DMS 273 (cell line): Measurements from ENCODE around the gene RCHY1.
"Not testable (repeated sequence)": the region's sequence is repeated elsewhere in the genome, so short reads cannot be mapped to it uniquely, and the experiment has no call there.

Source experiments
- DNase-seq: peaks from one replicate; lab custom pipeline; 2025; ENCODE audit not compliant: unreplicated experiment; lab: John Stamatoyannopoulos, UW

RCHY1 gene

DNA sequence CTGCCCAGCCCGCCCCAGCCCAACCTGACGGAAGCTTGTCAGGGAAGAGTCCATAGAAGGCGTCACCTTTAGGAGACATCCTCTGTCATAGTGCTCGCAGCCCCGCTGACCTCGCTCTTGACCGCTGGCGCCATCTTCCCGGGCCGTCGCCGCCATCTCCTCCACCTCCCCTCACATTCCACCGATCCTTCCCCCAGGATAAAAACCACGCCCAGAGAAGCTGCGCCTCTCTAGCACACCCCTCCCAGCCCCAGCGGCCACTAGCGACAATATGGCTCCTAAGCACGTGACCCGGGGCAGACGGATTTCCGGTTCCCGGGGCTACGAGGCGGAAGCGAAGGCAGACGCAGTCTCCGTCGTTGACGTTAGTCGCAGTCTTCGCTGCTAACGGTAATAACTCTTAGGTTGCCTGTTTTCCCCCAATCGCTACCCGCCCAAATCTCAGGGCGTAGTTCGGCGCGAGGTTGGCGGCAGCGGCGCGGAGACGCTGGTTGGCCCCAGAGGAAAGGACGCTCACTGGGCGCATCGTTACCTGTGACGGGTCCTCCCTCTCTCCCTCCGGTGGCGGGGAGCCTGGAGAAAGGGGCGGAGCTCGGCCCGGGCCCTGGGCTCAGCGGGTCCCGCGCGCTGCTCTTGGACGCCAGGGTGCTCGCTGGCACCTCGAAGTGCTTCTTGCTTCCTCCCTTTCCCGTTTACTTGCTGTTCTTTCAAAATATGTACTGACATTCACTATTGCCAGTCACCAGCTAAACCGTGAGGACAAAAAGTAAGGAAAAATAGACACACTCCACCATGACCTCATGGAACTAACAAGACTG, at the start of gene RCHY1, which contains the start of gene THAP6:
Gene RCHY1 (minus strand): TSS at position 273 of the 818 bp plus-strand sequence. CDS start 117 bp downstream, at position 156.
Gene THAP6 (plus strand): TSS at position 343 of the 818 bp plus-strand sequence. CDS start 980 bp downstream, outside the sequence.
- DNase-seq = peak; percentile 98

DNA sequence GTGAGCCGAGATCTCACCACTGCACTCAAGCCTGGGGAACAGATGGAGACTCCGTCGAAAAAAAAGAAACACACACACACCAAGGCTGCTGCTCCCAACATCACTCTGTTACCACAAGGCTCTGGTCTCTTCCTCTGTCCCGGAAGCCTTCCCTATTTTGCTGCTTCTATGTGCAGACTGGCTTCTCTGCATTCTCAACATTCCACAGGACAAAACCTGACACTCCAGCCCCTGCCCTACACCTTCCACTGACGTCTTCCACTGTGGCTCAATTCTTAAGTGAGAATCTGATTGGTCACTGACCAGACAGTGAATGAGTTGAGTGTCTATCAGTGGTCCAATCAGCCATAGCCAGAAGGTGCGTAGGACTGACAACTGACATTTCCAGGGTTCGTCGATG, 47.6 kb upstream of the RCHY1 start:
- no peak for DNase-seq

DNA sequence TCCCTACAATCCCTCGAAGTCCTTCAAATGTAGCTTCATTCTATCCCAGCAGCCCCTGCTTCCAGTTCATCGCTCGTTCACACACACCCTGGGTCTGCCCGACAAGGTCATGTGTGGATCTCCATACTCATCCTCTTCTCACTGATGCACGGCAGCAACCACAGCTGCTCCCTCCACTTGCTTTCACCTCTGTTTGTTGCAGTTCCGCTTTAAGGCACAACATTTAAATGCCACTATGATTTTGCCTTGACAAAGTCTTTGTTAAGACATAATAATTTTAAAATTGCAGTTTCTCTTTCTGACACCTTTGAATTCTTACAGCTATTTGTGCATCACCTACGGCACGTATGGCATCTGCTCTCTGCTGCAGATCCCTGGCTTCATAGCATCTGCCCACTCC, 43.5 kb upstream of the RCHY1 start:
- DNase-seq = no peak

DNA sequence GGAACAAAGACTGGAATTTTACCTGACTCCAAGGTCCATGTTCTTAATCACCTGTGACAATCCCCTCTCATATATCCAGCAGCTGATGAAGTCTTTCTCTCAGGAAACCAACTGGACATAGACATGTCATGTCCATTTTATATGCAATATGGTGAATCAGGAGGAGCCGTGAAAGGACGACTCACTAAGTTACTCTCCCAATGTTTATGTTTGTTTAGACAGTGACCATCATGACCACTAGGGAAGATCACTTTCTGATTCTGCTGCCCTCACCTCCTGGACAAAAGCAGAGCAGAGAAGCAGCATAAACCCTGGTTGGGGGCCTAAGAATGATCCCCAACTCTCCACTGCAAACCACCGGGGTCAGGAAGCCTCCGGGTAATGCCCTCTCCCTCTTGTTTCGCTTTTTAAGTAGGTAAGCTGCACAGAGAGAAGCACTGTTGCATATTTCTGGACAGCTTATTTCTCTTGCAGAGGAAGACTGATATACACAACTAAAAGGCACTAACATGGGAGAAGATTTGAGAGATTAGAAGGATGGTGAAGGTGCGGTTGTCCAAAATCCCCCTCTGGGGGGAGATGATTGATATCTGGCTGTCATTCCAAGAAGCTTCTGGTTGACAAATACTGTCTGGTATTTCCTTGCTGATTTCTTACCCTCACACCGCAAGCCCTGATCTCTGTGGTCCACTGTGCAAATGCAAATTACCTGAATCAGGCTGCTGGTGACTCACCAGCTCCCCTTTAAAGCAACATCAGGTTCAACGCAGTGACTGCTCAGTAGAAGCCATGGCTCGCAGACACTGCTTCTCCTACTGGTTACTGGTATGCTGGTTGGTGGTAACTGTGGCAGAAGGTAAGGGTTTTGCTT, 41.3 kb upstream of the RCHY1 start, which contains the start of gene ODAPH:
Gene ODAPH (plus strand): TSS at position 773 of the 871 bp plus-strand sequence. CDS start 17 bp downstream, at position 790.
- DNase-seq = no peak

DNA sequence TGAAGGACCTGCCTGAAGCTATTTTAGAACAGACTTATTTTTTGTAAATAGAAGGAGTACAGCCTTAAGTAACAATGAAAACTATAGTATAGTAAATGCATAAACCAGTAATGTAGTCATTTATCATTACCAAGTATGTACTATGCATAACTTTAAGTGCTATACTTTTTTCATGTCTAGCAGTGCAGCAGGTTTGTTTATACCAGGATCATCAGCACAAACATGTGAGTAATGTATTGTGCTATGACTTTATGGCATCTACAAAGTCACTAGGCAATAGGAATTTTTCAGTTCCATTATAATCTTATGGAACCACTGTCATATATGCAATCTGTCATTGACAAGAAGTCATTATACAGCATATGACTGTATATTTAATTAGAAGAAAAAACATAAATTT, 38.2 kb upstream of the RCHY1 start:
- no peak for DNase-seq

DNA sequence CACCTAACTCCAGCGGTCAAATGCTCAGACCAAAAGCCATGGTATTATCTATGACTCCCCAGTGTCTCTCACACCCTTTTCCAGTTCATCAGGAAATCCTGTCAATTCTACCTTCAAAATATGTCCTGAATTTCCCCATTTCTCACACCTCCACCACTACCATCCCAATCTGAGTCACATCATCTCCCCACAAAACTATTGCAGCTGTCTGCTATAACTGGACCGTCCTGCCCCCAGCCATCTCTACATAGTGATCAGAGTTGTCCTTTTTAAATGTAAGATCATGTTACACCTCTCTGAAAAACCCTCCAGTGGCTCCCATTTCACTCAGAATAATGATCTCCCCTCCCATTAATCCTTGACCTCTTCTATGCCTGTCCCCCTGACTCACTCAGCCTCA, 34.8 kb upstream of the RCHY1 start:
- DNase-seq = no peak

DNA sequence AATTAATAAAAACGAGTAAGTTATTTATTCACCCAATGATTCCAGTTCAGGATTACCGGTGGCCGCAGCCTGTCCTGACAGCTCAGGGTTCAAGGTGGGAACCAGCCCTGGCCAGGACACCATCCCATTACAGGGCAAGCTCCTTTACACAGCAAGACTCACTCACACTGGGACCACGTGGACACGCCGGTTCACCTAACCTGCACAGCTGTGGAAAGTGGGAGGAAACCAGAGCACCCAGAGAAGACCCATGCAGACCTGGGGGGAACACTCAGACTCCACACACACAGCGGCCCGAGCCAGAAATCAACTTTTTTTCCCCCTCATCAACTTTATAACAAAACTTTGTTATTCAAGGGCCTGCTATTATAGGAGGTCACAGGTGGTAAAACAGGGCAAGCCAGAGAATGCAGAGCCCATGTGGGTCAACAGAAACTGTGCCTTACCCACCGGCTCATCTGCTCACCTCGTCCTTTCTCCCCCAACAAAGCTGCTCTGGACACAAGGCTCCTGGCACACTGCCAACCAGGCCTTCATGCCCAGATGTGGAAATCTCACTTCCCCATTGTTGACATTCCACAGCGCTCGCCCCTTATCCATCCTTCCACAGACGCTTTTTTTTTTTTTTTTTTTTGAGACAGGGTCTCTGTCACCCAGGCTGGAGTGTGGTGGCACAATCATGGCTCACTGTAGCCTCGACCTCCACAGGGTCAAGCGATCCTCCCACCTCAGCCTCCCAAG, 33.6 kb upstream of the RCHY1 start:
- peak; percentile 25 for DNase-seq

DNA sequence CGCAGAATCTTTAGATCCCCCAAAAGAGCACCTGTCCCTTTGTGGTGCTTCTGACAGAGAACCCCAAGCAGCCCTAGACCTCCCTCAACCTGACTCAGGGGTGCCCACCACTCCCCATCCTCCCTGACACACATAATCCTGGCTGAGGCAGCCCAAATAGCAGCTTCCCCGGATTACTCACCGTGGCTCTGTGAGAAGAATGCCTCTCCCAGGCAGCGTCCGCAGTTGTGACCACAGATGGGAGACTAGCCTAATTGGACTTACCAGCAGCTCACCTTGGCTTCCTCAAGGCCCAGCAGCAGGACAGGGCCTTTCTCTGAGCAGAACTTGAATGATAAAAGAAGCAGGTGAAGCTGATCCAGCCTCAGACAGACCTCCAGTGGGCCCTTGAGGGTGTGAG, 31.3 kb upstream of the RCHY1 start:
- DNase-seq = no peak

DNA sequence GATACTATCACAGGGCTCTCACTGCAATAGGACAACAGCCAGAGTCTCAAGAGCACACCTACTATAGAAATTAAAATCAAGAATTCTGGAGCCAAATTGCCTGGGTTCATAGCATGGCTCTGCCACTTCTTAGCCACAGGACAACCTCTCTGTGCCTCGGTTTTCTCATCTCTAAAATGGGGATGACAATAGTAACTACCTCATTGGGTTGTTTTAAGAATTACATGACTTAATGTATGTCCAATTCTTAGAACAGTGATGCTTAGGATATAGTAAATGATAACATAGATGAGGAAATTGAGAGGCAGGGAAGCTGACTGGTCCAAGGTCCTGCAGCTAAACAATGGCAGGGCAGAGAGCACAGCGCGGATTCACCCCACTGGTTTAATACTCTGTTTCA, 30.7 kb upstream of the RCHY1 start:
- no peak for DNase-seq

DNA sequence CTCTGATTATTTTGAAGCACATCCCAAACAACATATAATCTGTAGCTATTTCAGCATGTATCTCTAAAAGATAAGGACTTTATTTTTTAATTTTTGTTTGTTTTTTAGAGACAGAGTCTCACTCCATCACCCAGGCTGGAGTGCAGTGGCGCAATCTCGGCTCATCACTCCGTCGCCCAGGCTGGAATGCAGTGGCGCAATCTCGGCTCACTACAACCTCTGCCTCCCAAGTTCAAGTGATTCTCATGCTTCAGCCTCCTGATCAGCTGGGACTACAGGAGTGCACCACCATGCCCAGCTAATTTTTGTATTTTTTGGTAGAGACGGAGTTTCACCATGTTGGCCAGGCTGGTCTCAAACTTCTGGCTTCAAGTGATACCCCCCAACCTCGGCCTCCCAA, 30.0 kb upstream of the RCHY1 start:
- DNase-seq = not testable (repeated sequence)

DNA sequence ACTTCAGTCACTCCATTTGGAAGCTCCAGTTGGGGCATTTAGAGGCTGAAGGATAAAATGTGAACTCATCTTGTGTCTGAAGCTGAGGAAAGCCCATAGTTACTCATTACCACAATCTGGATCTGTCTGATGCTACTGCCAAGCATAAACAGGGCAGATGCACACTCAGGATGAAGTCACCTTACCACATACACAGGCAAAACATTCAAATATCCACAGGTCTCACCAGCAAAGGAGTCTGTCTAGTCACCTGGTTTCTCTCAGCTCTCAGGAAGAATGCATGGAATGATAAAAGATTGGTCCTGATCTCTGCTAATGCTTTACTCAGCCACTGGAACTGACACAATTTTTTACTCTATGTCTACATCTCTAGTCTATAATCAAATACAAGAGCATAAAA, 28.6 kb upstream of the RCHY1 start:
- no peak for DNase-seq

DNA sequence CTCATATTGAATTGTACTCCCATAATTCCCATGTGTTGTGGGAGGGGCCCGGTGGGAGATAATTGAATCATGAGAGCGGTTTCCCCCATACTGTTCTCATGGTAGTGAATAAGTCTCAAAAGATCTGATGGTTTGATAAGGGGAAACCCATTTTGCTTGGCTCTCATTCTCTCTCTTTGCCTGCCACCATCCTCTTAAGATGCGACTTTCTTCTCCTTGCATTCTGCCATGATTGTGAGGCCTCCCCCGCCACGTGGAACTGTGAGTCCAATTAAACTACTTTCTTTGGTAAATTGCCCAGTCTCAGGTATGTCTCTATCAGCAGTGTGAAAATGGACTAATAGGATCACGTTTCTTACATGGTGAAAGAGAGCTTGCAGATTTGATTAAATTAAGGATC, 23.1 kb upstream of the RCHY1 start:
- DNase-seq = not testable (repeated sequence)

DNA sequence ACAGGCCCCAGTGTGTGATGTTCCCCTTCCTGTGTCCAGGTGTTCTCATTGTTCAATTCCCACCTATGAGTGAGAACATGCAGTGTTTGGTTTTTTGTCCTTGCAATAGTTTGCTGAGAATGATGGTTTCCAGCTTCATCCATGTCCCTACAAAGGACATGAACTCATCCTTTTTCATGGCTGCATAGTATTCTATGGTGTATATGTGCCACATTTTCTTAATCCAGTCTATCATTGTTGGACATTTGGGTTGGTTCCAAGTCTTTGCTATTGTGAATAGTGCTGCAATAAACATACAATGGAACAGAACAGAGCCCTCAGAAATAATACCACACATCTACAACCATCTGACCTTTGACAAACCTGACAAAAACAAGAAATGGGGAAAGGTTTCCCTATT, 19.7 kb upstream of the RCHY1 start:
- DNase-seq = not testable (repeated sequence)

DNA sequence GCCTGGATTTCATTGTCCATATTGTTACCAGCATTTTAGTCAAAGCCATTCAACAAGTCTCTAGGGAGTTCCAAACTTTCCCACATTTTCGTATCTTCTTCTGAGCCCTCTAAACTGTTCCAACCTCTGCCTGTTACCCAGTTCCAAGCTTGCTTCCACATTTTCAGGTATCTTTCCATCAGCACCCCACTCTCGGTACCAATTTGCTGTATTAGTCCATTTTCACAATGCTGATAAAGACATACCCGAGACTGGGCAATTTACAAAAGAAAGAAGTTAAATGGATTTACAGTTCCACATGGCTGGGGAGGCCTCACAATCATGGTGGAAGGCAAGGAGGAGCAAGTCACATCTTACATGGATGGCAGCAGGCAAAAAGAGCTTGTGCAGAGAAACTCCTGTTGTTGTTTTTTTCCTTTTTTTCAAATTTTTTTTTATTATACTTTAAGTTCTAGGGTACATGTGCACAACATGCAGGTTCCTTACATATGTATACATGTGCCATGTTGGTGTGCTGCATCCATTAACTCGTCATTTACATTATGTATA, 19.2 kb upstream of the RCHY1 start:
- not testable (repeated sequence) for DNase-seq

DNA sequence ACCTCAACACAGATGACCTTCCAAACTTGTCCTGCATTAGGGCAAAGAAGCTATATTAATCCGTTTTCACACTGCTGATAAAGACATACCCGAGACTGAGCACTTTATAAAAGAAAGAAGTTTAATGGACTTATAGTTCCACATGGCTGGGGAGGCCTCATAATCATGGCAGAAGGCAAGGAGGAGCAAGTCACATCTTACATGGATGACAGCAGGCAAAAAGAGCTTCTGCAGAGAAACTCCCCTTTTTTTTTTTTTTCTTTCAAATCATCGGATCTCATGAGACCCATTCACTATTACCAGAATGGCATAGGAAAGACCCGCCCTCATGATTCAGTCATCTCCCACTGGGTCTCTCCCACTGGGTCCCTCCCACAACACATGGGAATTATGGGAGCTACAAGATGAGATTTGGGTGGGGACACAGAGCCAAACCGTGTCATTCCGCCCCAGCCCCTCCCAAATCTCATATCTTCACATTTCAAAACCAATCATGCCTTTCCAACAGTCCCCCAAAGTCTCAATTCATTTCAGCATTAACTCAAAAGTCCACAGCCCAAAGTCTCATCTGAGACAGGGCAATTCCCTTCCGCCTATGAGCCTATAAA, 17.4 kb upstream of the RCHY1 start:
- DNase-seq = not testable (repeated sequence)

DNA sequence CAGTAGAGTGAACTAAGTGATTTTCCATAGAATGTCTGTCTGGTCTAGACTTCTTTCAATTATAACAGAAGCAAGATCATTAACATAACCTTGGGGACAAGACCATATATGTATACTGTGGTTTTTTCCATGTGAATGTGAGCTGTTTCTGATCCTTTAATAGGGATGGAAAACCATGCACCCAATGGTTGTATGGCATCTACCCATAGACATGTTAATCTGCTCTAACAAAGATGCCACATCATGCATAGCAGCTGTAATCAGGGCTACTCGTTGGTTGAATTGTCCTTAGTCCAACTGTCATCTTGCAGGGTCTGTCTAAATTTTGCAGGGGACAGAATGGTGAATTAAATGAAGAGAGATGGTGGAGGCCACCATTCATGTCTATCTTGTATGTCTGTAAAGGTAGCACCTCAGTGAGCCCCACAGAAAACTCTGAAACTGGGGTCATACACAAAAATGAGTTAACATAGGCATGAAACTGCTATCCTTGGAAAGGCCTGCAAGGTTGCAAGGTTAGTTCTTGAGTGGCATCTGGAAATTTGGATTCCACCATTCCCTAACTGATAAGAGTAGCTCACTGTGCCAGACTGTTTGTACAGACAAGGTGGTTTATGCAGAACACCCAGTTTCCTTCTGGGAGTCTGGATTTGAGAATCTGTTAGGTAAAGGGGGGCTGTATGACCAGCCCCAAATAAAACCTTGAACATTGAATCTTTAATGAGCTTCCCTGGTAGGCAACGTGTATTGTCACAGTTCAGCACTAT, 16.5 kb upstream of the RCHY1 start:
- DNase-seq = no peak

DNA sequence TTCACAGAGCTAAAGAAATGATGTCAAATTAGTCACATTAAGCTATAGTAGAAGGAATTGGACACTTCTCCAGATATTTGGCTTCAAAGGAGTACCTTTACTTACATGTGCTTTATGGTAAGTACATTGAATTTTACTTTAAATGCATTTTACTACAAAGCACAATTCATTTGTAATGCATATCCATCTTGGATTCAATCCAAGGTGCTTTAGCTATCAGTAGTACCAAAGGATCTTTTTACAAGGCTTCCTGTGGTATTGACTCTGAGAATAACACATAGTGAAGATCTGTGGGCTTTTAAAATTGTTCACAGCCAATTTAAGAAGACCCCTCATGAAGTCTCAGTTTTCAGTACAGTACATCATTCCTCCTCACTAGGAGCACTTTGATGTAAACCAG, 13.3 kb upstream of the RCHY1 start:
- no peak for DNase-seq

DNA sequence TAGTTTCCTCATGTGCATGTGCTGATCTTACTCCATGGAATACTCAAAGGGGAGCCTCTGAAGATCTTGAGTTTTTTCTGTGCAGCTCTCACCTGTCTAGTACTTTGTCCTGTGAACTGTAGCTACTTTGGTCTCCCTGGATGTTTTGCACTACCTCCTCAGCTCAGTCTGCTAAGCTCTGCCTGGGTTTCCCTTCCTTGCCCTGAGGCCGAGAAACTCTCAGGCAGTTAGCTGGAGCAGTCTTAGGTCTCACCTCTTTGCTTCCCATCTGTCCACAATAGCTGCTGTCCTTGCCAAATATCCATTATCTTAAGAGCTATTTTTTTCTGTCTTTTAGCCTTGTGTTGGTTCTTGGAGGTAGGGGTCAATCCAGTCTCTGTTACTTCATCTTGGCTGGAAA, 11.7 kb upstream of the RCHY1 start:
- DNase-seq = no peak

DNA sequence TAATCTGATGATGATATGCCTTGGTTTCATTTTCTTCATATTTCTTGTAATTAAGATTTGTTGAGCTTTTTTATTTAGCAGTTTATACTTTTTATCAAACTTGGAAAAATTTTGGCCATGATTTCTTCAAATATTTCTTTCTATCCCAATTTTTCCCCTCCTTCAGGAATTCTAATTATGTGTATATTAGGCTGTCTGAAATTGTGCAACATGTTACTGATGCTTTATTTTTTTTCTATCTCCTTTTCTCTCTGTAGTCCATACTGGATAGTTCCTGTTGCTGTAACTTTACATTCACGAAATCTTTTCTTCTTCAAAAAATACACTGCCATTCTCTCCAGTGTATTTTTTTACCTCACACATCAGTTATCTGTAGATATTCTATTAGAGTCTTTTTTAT, 10.9 kb upstream of the RCHY1 start:
- no peak for DNase-seq

DNA sequence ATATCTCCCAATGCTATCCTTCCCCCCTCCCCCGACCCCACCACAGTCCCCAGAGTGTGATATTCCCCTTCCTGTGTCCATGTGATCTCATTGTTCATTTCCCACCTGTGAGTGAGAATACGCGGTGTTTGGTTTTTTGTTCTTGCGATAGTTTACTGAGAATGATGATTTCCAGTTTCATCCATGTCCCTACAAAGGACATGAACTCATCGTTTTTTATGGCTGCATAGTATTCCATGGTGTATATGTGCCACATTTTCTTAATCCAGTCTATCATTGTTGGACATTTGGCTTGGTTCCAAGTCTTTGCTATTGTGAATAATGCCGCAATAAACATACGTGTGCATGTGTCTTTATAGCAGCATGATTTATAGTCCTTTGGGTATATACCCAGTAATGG, 5.2 kb upstream of the RCHY1 start:
- not testable (repeated sequence) for DNase-seq
